ENCODE data around the gene SUSD1. TPM values are rescaled to one million over a fixed set of nuclear protein-coding genes. Genes with fewer than 3 reads are reported as not detected.

SUSD1 gene
- total RNA-seq, 1 experiment from 2014 or later: 19.5 TPM

DNA sequence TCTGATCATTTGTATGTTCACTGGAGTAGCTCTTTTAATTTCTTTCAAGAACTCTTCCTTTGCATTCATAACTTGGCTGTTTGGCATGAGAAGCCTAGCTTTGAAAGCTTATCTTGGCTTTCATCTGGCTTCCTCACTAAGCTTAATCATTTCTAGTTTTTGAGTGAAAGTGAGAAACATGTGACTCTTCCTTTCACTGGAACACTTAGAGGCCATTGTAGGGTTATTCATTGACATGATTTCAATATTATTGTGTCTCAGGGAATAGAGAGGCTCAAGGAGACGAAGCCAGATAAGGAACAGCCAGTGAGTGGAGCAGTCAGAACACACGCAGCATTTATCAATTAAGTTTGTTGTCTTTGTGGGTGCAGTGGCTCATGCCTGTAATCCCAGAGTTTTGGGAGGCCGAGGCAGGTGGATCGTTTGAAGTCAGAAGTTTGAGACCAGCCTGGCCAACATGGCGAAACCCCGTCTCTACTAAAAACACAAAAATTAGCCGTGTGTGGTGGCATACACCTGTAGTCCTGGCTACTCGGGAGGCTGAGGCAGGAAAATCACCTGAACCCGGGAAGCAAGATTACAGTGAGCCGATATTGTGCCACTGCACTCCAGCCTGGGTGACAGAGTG lies 180.2 kb downstream of the SUSD1 start:
- DNase-seq: no peak
- peaks cover 11% of the 10 kb centered on the region for H3K4me1 ChIP-seq

GRCh38 chr9:111993319-111993718 lies 181.8 kb downstream of the SUSD1 start:
- no peak overlapping the region for H3K4me3 ChIP-seq
- no peak for DNase-seq
- no peak overlapping the region for H3K27ac ChIP-seq
- peaks cover 7% of the 10 kb centered on the region; the same call in 1 of the 2 replicates for H3K9me3 ChIP-seq (replicated peaks)
- no peaks in the 10 kb centered on the region for H3K27me3 ChIP-seq
- peaks cover 11% of the 10 kb centered on the region for H3K4me1 ChIP-seq
- H3K36me3 ChIP-seq: no peaks in the 10 kb centered on the region

More for the DNA sequence above, 180.2 kb downstream of the SUSD1 start:
- no peaks in the 10 kb centered on the region for H3K36me3 ChIP-seq
- H3K4me3 ChIP-seq: no peak overlapping the region
- no peak overlapping the region for H3K27ac ChIP-seq
- peaks cover 7% of the 10 kb centered on the region; the same call in 1 of the 2 replicates for H3K9me3 ChIP-seq (replicated peaks)
- no peaks in the 10 kb centered on the region for H3K27me3 ChIP-seq

DNA sequence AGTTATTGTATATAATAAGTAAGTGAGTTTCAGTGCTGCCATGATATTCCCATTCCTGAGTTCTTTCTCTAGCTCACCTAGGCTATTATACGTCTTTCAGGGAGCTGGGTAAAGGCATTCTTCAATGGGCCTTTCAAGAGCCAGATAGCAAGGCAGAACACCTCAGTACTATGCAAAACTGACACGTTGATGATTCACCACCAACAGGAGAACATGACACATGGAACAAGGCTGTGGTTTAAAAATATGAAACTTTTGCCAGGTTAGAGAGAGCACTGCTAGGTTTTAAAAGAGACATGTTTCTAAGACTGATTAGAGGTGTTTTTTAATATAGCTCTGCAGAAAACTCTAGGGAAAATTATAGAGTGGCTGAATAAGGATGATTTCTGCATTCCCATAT lies 182.6 kb downstream of the SUSD1 start:
- no peak overlapping the region for H3K27ac ChIP-seq
- no peak for DNase-seq
- H3K27me3 ChIP-seq: no peaks in the 10 kb centered on the region
- H3K9me3 ChIP-seq (replicated peaks): peaks cover 7% of the 10 kb centered on the region; the same call in 1 of the 2 replicates
- no peaks in the 10 kb centered on the region for H3K36me3 ChIP-seq
- peaks cover 7% of the 10 kb centered on the region for H3K4me1 ChIP-seq
- no peak overlapping the region for H3K4me3 ChIP-seq

DNA sequence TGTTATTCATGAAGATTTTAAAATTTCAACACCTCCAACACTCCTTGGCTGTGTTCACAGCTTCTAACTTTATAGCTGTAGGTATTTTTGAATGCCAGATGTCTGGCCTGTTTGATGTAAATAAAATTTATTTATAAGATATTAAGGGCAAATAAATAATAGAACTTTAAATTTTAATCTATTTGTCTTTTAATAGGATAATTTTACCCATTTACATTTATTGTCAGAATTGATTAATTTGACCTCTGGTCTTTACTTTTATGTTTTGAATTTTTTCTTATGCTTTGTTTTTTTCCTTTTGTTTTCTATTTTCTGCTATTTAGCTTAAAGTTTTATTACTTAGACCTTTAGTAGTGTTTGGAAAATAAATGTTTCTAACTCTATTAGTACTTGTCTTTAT lies 183.9 kb downstream of the SUSD1 start:
- Histone ChIP-seq H3K27ac (no peak overlapping the region), H3K4me3 (no peak overlapping the region), H3K36me3 (no peaks in the 10 kb centered on the region), H3K27me3 (no peaks in the 10 kb centered on the region), H3K4me1 (peaks cover 3% of the 10 kb centered on the region; the same call in 1 of the 2 replicates), H3K9me3 (replicated peaks) (peaks cover 7% of the 10 kb centered on the region; the same call in 1 of the 2 replicates)
- no peak for DNase-seq

Other genes starting within 250 kb of the SUSD1 start
- gene PTBP3, start 158.3 kb upstream of the SUSD1 start, total RNA-seq (2014; rRNA removed; shearing (Covaris generic)): 65.7 and 73.0 TPM in 2 replicates
- 39.0 and 41.4 TPM in 2 replicates for gene HSDL2, start 204.8 kb upstream of the SUSD1 start, total RNA-seq (2014; rRNA removed; shearing (Covaris generic))

All from SJCRH30 (cell line).